HUES64 (cell line): ENCODE data around the gene CYP26C1.
"Not testable (repeated sequence)": the region's sequence is repeated elsewhere in the genome, so short reads cannot be mapped to it uniquely, and the experiment has no call there.

Experiments used
- H3K27ac ChIP-seq: 2 replicates; pipeline ENCODE4 v1.7.0; 2013; ENCODE audit warnings: low read depth, low read length, inconsistent platforms
- H3K27me3 ChIP-seq: 2 replicates; pipeline ENCODE4 v1.6.1; 2013; ENCODE audit warnings: mild to moderate bottlenecking, low read length; ENCODE audit not compliant: insufficient read depth
- H3K36me3 ChIP-seq: 2 replicates; pipeline ENCODE4 v1.6.1; 2013; ENCODE audit warnings: mild to moderate bottlenecking, low read length; ENCODE audit not compliant: insufficient read depth
- H3K4me1 ChIP-seq: 2 replicates; pipeline ENCODE4 v1.6.1; 2013; ENCODE audit warnings: mild to moderate bottlenecking, low read length, moderate library complexity; ENCODE audit not compliant: insufficient read depth
- H3K4me3 ChIP-seq: 2 replicates; pipeline ENCODE4 v1.5.1; 2013; ENCODE audit warnings: mild to moderate bottlenecking, low read length, moderate library complexity
- H3K9ac ChIP-seq: 2 replicates; pipeline ENCODE4 v1.6.1; 2013; ENCODE audit warnings: mild to moderate bottlenecking, low read depth, low read length
- H3K9me3 ChIP-seq: 2 replicates; pipeline ENCODE4 v1.6.1; 2013; ENCODE audit warnings: low read depth, low read length; ENCODE audit not compliant: insufficient read depth
- WGBS: fragments of 150-250, 120-280 bp; methylation state at CpG from one replicate; pipeline ENCODE4 v1.1.7; 2013; ENCODE audit warnings: missing lambda C conversion rate; 5-methylcytosine and 5-hydroxymethylcytosine counted together

Gene CYP26C1

DNA sequence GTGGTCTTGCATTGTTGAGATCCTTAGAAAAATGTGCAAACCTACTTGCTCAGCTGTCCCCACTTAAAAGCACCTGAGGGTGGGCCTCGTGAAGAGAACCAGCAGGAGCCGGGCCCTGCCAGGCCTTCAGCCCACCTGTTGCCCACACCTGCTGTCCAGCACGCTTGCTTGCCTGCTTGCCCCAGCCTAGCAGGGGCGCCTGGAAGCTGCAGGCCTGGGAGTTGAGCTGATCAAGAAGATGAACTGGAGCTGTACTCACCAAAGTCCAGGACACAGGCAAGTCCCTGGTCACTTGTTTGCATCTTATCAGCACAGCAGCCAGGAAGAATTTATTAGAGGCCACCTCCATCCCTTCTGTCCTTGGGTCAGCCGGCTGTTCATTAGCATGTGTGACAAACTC lies 36.3 kb downstream of the CYP26C1 start:
- Histone ChIP-seq H3K27me3 (no peaks in the 10 kb centered on the region), H3K4me1 (no peaks in the 10 kb centered on the region), H3K4me3 (no peak overlapping the region), H3K27ac (no peak overlapping the region), H3K9ac (no peak overlapping the region), H3K36me3 (no peaks in the 10 kb centered on the region), H3K9me3 (no peaks in the 10 kb centered on the region)
- 81% methylated on average over 5 of the region's 5 CpGs for WGBS

- H3K9me3 ChIP-seq: no peaks in the 10 kb centered on the region
- WGBS: 68% methylated on average over 9 of the region's 9 CpGs
- H3K4me3 ChIP-seq: no peak overlapping the region
- no peaks in the 10 kb centered on the region for H3K36me3 ChIP-seq
- no peak overlapping the region for H3K9ac ChIP-seq
- no peaks in the 10 kb centered on the region for H3K4me1 ChIP-seq
- H3K27ac ChIP-seq: no peak overlapping the region
- H3K27me3 ChIP-seq: no peaks in the 10 kb centered on the region
Measured at GRCh38 chr10:93097386-93097785, 36.8 kb downstream of the CYP26C1 start.

DNA sequence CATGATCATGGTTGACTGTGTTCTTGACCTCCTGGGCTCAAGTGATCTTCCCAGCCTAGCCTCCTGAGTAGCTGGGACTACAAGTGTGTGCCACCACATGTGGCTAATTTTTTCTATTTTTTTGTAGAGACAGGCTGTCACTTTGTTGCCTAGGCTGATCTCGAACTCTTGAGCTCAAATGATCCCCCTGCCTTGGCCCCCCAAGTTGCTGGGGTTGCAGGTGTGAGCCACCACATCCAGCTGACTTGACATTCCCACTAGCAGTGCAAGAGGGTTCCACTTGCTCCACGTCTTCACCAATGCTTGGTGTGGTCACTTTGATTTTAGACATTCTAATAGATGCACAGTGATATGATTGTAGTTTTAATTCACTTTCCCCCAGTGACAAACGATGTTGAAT lies 38.2 kb downstream of the CYP26C1 start:
- H3K4me1 ChIP-seq: no peaks in the 10 kb centered on the region
- no peaks in the 10 kb centered on the region for H3K9me3 ChIP-seq
- no peaks in the 10 kb centered on the region for H3K27me3 ChIP-seq
- no peak overlapping the region for H3K27ac ChIP-seq
- H3K9ac ChIP-seq: no peak overlapping the region
- no peak overlapping the region for H3K4me3 ChIP-seq
- no peaks in the 10 kb centered on the region for H3K36me3 ChIP-seq
- 93% methylated on average over 3 of the region's 3 CpGs for WGBS

DNA sequence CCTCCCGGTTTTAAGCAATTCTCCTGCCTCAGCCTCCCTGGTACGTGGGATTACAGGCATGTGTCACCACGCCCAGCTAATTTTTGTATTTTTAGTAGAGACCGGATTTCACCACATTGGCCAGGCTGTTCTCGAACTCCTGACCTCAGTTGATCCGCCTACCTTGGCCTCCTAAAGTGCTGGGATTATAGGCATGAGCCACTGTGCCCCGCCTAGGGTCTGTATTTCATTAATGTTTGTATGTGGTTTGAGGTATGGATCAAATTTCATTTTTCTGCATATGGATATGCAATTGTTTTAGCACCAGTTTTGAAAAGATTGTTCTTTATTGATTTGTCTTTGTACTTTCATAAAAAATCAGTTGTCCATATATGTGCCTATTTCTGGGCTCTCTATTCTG lies 39.1 kb downstream of the CYP26C1 start:
- Histone ChIP-seq H3K36me3 (no peaks in the 10 kb centered on the region), H3K27me3 (no peaks in the 10 kb centered on the region), H3K4me3 (no peak overlapping the region), H3K4me1 (no peaks in the 10 kb centered on the region), H3K9me3 (no peaks in the 10 kb centered on the region), H3K9ac (no peak overlapping the region), H3K27ac (no peak overlapping the region)
- 92% methylated on average over 7 of the region's 7 CpGs for WGBS

DNA sequence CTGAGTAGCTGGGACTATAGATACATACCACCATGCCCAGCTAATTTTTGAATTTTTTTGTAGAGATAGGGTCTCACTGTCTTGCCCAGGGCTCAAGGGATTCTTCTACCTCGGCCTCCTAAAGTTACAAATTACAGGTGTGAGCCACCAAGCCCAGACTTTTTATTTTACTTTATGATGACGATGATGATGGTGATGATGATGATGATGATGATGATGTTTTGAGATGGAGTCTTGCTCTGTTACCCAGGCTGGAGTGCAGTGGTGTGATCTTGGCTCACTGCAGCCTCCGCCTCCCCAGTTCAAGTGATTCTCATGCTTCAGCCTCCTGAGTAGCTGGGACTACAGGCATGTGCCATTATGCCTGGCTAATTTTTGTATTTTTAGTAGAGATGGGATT lies 40.5 kb downstream of the CYP26C1 start:
- not testable (repeated sequence) for H3K4me1 ChIP-seq, H3K9me3 ChIP-seq, H3K9ac ChIP-seq, H3K27ac ChIP-seq, H3K4me3 ChIP-seq, H3K27me3 ChIP-seq, H3K36me3 ChIP-seq
- 95% methylated on average over 3 of the region's 3 CpGs for WGBS

DNA sequence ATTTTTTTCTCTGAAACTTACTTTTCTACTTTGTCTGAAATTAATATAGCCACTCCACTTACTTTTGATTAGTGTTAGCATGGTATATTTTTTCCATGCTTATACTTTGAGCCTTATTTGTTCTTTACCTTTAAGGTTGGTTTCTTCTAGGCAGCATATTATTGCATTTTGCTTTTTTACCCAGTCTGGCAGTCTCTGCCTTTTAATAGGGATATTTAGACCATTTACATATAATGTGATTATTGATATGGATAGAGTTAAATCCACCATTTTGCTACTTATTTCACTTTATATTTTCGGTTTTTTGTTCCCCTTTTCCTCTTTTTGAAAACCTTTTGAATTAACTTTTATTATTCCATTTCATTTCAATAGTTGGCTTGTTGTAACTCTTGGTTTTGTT lies 43.4 kb downstream of the CYP26C1 start:
- Histone ChIP-seq H3K9me3 (no peaks in the 10 kb centered on the region), H3K4me1 (no peaks in the 10 kb centered on the region), H3K4me3 (no peak overlapping the region), H3K9ac (no peak overlapping the region), H3K36me3 (no peaks in the 10 kb centered on the region), H3K27ac (no peak overlapping the region), H3K27me3 (no peaks in the 10 kb centered on the region)
- WGBS: no CpG with 5 or more reads among the region's 1 CpG

DNA sequence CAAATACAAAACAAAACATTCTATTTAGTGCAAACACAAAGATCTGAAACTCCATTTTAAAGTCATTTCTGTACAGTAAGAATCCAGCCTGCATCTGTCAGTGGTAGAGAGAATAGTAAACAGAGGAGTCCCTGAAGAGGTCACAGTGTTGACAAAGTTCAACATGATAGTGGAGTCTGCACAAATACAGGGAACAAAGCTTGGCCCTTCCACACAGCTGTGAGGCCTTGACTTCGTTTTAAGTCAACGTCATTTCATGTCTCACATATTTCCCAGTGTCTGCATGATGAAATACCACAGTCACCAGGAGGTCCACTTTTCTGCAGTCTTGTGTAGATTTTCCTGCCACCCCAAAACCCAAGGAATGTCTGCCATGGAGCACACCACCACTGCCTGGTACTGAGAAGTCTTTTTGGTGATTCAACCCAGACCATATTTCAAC lies 46.1 kb downstream of the CYP26C1 start:
- Histone ChIP-seq H3K27me3 (no peaks in the 10 kb centered on the region), H3K27ac (no peak overlapping the region), H3K36me3 (no peaks in the 10 kb centered on the region), H3K4me3 (no peak overlapping the region), H3K9ac (no peak overlapping the region), H3K4me1 (no peaks in the 10 kb centered on the region), H3K9me3 (no peaks in the 10 kb centered on the region)
- WGBS: 79% methylated on average over 2 of the region's 2 CpGs

GRCh38 chr10:93110472-93111146 lies 50.0 kb downstream of the CYP26C1 start:
- Histone ChIP-seq H3K27me3 (no peaks in the 10 kb centered on the region), H3K4me1 (no peaks in the 10 kb centered on the region), H3K9ac (no peak overlapping the region), H3K36me3 (no peaks in the 10 kb centered on the region), H3K4me3 (no peak overlapping the region), H3K27ac (no peak overlapping the region), H3K9me3 (no peaks in the 10 kb centered on the region)
- WGBS: 91% methylated on average over 3 of the region's 3 CpGs

- Histone ChIP-seq H3K9me3 (no peaks in the 10 kb centered on the region), H3K36me3 (no peaks in the 10 kb centered on the region), H3K4me3 (no peak overlapping the region), H3K4me1 (no peaks in the 10 kb centered on the region), H3K27ac (no peak overlapping the region), H3K27me3 (no peaks in the 10 kb centered on the region), H3K9ac (no peak overlapping the region)
- WGBS: 94% methylated on average over 2 of the region's 2 CpGs
Measured at GRCh38 chr10:93113042-93113441, 52.4 kb downstream of the CYP26C1 start.

DNA sequence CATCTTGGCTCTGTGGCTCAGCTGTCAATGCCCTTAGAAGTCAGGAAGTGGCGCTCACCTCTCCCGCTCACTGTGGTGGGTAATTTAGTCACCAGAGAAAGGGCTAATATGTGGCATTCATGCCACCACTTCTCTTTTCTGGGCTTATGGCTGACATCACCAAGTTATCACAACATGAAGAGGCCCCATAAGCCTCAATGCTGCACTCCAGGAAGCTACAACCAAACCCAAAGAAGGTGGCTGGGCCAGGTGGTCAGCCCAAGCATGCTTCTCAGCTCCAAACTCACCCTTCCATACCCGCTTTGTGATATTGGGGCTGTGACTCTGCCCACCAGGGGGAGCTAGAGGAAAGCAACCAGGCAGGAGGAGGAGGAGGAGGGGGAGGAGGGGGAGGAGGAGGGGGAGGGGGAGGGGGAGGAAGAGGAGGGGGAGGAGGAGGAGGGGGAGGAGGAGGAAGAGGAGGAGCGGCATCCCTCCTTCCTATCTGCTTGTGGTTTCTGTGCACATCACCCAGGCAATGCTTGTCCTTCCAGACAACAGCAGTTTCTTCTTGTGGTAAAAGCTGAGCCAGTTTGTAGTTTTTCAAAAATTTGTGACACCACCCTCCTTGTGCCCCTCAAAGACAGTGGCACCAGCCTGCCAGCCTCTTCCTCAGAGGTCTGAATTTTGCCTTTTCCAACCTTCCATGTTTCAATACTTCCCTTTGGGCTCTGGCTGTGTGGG lies 55.2 kb downstream of the CYP26C1 start:
- 84% methylated on average over 3 of the region's 4 CpGs for WGBS
- H3K9ac ChIP-seq: no peak overlapping the region
- H3K36me3 ChIP-seq: no peaks in the 10 kb centered on the region
- no peak overlapping the region for H3K4me3 ChIP-seq
- no peak overlapping the region for H3K27ac ChIP-seq
- H3K9me3 ChIP-seq: no peaks in the 10 kb centered on the region
- no peaks in the 10 kb centered on the region for H3K4me1 ChIP-seq
- no peaks in the 10 kb centered on the region for H3K27me3 ChIP-seq
